ENCODE data around the gene ARMC8.

- no peak for TF ChIP-seq POLR2A (IDR thresholded peaks at IDR 0.05)
- TF ChIP-seq, protein P1, sequence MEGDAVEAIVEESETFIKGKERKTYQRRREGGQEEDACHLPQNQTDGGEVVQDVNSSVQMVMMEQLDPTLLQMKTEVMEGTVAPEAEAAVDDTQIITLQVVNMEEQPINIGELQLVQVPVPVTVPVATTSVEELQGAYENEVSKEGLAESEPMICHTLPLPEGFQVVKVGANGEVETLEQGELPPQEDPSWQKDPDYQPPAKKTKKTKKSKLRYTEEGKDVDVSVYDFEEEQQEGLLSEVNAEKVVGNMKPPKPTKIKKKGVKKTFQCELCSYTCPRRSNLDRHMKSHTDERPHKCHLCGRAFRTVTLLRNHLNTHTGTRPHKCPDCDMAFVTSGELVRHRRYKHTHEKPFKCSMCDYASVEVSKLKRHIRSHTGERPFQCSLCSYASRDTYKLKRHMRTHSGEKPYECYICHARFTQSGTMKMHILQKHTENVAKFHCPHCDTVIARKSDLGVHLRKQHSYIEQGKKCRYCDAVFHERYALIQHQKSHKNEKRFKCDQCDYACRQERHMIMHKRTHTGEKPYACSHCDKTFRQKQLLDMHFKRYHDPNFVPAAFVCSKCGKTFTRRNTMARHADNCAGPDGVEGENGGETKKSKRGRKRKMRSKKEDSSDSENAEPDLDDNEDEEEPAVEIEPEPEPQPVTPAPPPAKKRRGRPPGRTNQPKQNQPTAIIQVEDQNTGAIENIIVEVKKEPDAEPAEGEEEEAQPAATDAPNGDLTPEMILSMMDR (IDR thresholded peaks at IDR 0.05): no peak
Observed at GRCh38 chr3:138308783-138309182, 121.7 kb downstream of the ARMC8 start.
